Smooth muscle cell of the brain vasculature (primary cell): ENCODE results near the gene GGT1.
"Not testable (repeated sequence)": the region's sequence is repeated elsewhere in the genome, so short reads cannot be mapped to it uniquely, and the experiment has no call there.

ENCODE experiments used
- DNase-seq: peaks from one replicate; pipeline ENCODE4 v3.0.0-alpha.2; 2012; ENCODE audit warnings: low read depth, low spot score

Gene GGT1

DNA sequence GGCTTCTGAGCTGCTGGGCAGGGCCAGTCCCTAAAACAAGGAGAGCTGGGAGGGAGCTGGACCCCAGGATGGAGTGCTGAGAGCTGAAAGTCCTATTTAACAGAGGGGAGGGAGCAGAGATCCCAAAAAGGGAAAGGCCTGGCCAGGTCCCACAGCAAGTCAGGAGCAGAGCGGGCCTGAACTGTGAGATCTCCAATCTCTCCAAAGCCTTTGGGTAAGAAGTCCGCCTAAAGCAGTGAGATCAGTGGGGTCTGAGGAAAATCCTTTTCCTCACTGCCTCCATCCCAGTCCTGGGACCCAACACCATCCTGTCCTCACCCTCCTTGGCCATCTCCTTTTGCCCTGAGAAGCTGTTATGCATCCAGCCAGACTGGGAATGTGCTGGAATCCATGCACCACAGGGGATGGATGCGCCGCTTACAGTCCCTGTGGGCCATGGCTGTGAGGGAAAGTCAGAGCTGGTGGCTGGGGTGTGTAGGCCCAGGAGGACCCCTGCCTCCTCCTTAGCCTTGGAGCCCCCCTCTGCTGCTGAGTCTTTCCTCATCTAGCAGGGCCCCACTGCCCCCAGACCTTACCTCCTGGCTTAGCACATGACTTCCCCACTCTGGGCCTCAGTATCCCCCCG, 18.7 kb upstream of the GGT1 start:
- DNase-seq: no peak

DNA sequence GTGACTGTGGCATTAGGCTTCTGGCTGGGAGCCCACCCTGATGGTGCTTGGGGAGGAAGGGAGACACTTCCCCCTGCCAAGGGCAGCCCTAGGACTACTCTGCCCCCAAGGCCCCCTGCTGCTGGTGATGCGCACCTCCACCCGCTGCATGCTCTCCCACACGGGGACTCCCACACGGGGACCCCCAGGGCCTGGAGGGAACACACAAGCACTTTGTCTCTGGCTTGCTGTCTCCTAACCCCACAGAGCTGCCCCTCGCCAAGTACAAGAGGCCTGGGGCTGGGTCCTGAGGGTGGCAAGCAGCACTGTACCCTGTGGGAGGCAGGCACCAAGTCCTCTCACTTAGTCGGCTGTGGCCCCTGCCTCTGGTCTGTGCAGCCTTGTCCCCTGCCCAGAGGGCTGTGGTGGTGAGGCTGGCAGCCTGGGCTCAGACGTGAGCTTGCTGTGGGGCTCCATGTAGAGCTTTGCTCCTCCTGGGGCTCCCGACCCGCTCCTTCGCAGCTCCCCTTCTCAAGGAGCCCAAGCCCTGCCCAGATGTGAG, 18.1 kb upstream of the GGT1 start:
- no peak for DNase-seq

DNA sequence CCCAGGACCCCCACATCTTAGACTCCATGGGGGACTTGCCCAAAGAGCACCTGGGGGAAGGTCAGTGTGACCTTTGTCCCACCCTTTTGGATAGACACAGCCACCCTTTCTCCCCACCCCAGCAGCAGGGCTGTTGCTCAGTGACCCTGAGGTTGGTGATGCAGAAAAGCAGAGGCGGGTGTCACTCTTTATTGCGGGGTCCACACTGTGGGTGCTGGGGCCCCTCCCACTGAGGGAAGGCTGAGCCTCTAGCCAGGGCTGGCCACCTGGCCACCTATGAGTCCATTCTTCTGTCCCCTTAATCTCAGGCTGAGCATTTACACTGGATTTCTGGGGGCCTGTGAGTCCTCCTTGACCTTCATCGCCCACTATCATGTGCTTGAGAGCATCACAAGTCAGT, 17.5 kb upstream of the GGT1 start:
- no peak for DNase-seq

GRCh38 chr22:24585927-24586546, 17.0 kb upstream of the GGT1 start:
- no peak for DNase-seq

DNA sequence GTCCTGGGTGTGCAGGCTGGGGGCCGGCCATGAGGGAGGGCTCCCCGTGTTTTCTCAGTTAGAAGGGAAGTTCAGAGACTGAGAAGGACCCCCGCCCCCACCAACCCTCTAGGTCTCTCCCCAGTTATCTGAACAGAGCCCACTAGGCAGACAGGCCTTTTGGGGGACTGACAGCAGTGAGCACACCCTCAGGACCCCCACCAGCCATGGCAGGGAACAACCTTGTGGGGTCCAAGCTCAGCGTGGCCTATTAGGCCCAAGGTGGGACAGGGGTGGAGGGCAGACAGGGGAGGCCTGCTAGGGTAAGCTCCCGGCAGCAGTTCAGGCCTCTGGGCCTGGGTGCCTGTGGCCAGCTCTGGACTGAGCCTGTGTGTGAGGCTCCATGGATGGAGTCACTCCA, 15.7 kb upstream of the GGT1 start:
- DNase-seq: no peak

GRCh38 chr22:24587948-24588347, 15.0 kb upstream of the GGT1 start:
- DNase-seq: no peak

DNA sequence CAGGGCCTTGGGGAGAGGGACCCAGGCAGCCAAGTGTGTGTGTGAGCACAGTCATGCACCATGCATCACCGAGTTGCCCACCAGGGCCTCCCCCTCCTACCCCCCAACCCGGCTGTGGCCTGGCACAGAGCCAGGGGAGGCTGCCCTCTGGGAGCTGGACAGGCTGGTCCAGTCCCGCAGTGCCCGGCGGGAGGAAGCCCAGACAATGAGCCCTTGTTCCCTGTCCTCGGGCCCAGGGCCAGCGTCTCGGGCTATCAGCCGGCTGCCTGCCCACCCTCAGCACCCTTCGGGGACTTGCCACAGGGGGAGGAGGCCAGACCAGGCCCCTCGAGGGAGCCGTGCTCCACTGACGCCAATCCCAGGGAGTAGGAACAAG, 14.6 kb upstream of the GGT1 start:
- no peak for DNase-seq

DNA sequence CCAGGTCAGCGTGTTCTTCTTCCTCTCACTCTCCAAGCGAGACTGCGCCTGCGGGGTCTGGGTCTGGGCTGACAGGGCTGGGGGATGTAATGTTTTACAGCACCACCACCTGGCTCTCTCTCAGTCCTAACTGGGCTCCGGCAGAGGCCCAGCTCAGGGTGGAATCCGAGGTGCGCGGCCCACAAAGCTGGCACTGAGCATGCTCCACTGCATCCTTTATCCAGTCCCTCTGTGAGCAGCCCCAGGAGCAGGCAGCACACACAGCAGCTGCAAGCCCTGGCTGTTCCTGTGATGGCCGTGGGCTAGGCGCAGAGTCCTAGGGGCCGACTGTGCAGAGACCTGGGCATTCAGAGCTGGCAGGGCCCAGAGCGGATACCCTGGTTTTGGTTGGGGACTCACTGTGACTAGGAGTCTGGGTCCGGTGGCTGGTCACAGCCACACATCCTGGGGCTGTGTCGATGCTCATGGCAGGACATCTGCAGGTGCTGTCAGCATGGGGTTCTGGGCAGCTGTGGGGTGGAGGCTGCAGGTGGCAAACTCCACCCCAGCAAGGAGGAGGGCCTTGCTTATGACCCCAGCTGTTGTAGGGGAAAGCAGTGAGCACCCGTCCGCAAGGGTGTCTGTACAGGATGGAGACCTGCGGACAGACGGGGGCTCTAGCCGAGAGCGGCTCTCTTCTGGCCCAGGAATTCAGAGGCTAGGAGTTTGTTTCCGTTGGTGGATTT, 14.1 kb upstream of the GGT1 start:
- no peak for DNase-seq

GRCh38 chr22:24589518-24590030, 13.4 kb upstream of the GGT1 start:
- no peak for DNase-seq

- DNase-seq: no peak
Observed at GRCh38 chr22:24590596-24591173, 12.3 kb upstream of the GGT1 start.

DNA sequence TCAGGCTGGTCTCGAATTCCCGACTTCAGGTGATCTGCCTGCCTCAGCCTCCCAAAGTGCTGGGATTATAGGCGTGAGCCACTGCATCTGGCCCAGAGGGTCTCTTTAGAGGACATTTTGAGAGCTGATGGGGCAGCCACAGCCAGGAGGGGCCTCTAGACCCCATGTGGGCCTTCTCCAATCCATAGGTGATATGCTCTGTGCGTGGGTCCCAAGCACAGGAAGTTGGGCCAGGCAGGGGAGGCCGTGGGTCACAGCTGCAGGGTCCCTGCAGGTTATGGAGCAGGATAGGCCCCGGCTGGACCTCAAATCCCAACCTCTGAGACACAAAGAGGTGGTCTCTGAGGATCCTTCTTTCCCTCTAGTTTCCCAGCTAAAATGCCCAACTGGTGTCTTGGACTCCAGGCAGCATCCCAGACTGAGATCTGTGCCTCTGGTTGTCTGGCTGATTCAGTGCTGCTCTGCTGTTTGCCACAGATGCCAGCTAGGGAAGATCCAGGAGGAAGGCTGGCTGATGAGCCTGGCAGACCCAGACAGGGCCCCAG, 11.6 kb upstream of the GGT1 start:
- DNase-seq: no peak

- DNase-seq: no peak
Observed at GRCh38 chr22:24592058-24592850, 10.7 kb upstream of the GGT1 start.

DNA sequence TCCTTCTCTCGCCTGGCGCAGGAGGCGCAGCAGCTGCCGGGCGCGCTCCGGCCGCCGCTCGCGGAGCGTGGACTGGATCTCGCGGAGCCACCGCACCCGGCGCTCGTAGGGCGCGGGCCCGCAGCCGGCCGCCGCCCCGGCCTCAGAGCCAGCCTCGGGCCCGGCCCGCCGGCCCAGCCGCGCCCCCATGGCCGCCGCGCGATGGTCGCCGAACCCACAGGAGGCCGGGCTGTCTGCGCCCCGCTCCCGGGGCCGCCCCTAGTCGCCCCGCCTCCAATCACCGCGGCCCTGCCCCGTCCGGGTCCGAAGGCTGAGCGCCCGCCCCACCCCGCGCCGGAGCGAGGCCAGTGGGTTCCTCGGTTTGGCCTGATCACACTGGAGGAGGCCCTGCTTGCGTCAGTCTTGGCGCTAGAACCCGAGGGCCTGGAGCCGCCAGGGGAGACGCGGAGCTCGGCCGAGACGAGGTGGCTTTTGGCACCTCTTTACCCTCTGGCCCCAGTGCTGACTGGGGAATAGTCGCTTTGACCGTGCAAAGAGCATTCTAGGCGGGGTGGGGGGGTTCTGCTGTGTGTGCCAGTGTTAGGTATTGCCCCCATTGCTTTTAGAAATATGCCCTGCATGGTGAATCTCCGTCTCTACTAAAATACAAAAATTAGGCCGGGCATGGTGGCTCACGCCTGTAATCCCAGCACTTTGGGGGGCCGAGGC, 10.0 kb upstream of the GGT1 start, which contains the start of gene LRRC75B:
LRRC75B (minus strand) TSS at position 223 of the 708 bp plus-strand sequence; CDS start at position 189, 34 bp downstream.
- peak; percentile 41 for DNase-seq

GRCh38 chr22:24593559-24593835, 9.5 kb upstream of the GGT1 start:
- not testable (repeated sequence) for DNase-seq

GRCh38 chr22:24593836-24594568, 9.0 kb upstream of the GGT1 start:
- DNase-seq: no peak

GRCh38 chr22:24594569-24595120, 8.3 kb upstream of the GGT1 start:
- DNase-seq: no peak

GRCh38 chr22:24595228-24595627, 7.8 kb upstream of the GGT1 start:
- DNase-seq: no peak

- DNase-seq: no peak
Observed at GRCh38 chr22:24595863-24596262, 7.1 kb upstream of the GGT1 start.

DNA sequence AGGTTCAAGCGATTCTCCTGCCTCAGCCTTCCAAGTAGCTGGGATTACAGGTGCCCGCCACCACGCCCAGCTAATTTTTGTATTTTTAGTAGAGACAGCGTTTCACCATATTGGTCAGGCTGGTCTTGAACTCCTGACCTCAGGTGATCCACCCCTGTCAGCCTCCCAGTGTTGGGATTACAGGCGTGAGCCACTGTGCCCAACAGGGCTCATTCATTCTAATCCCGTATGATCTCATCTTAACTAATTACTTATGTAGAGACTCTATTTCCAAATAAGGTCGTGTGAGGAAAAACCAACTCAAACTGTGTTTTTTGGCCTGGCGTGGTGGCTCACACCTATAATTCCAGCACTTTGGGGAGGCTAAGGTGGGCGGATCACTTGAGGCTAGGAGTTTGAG, 5.9 kb upstream of the GGT1 start:
- not testable (repeated sequence) for DNase-seq

- no peak for DNase-seq
Observed at GRCh38 chr22:24599514-24599913, 3.5 kb upstream of the GGT1 start.
